SJCRH30 (cell line): Measurements from ENCODE around the gene ANKUB1. TPM values are rescaled to one million over a fixed set of nuclear protein-coding genes. Genes with fewer than 3 reads are reported as not detected.

Source experiments
- DNase-seq, 2 experiments: peaks; one replicate each; pipeline ENCODE4 v3.0.0-alpha.2; 2015 to 2020
- H3K27ac ChIP-seq: fragments of 250-450 bp; sonication (Bioruptor Pico); 2 replicates; pipeline ENCODE4 v1.5.1; 2020; ENCODE audit warnings: mild to moderate bottlenecking, moderate library complexity
- H3K27me3 ChIP-seq: fragments of 250-450 bp; sonication (Bioruptor Pico); 2 replicates; pipeline ENCODE4 v1.5.1; 2020; ENCODE audit warnings: mild to moderate bottlenecking, moderate library complexity
- H3K36me3 ChIP-seq: fragments of 250-450 bp; sonication (Bioruptor Pico); 2 replicates; pipeline ENCODE4 v1.5.1; 2020; ENCODE audit warnings: mild to moderate bottlenecking, moderate library complexity
- H3K4me1 ChIP-seq: fragments of 250-450 bp; sonication (Bioruptor Pico); 2 replicates; pipeline ENCODE4 v1.5.1; 2020; ENCODE audit warnings: mild to moderate bottlenecking, moderate library complexity
- H3K4me3 ChIP-seq: fragments of 250-450 bp; sonication (Bioruptor Pico); 2 replicates; pipeline ENCODE4 v1.5.1; 2020; ENCODE audit warnings: mild to moderate bottlenecking, moderate library complexity
- H3K9me3 ChIP-seq: fragments of 250-450 bp; sonication (Bioruptor Pico); replicated peaks from 2 replicates; pipeline ENCODE4 v1.5.1; 2020; ENCODE audit warnings: mild to moderate bottlenecking, moderate library complexity
- total RNA-seq: library from RNA; depleted of rRNA; stranded (reverse); fragments of >200 nt; shearing (Covaris generic); gene quantifications from 2 replicates; pipeline ENCODE4 v1.2.3, GENCODE V29; 2014

Gene ANKUB1
- total RNA-seq, 1 experiment from 2014 or later: not detected

DNA sequence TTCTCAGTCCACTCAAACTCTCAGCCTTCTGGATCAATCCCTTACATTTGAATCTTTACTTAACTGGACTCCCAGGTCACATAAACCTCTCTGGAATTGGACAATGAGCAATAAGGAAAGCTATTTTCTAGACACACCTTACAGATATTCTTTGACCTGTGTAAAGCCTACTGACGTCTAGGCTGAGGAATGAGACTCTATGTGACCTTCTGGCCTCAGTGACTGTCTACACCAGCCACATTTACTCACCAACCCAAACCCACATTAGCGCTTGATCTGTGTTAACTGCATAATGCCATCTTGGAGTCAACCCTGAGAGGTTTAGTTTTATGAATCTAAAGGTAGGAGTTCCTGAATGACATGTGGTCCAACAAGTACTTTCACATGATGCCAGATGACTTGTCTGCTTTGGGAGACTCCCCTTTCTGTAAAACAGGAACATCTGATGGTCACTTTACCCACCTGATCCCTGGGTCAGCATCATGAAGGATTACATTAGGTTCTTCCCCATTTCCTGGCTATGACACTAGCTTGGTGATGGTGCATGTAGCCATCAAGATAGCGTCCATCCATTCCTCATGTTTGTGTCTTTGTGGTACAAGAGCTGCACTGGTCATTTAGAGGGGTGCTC, 28.7 kb downstream of the ANKUB1 start:
- no peaks in the 10 kb centered on the region for H3K4me1 ChIP-seq
- DNase-seq: no peak
- H3K27me3 ChIP-seq: peaks cover 2% of the 10 kb centered on the region; the same call in 1 of the 2 replicates
- H3K27ac ChIP-seq: no peak overlapping the region
- H3K4me3 ChIP-seq: no peak overlapping the region
- no peaks in the 10 kb centered on the region for H3K9me3 ChIP-seq
- no peaks in the 10 kb centered on the region for H3K36me3 ChIP-seq

DNA sequence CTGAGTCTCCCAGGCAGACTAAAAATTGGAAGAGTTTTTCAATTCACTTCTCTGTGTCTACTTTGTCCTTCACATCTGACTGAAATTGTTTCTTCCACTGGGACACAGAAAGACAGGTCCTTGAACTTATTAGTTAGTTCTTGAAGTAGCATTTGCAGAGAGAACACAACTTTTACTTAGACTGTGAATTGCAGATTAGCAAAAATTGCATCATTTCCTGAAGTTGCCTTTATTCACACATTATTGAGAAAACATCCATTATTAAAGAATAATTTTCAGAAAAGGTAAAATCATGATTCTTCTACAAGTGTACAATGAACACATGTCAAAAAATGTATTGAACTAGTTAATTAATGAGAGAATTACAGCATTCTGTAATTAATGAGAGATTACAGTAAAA, 38.6 kb downstream of the ANKUB1 start:
- H3K36me3 ChIP-seq: peaks cover 11% of the 10 kb centered on the region
- no peaks in the 10 kb centered on the region for H3K9me3 ChIP-seq
- H3K4me3 ChIP-seq: no peak overlapping the region
- H3K27me3 ChIP-seq: 0 out of 2 replicates have a peak, but pooled peaks cover under 1% of the 10 kb centered on the region
- H3K4me1 ChIP-seq: peaks cover 9% of the 10 kb centered on the region
- no peak overlapping the region for H3K27ac ChIP-seq
- DNase-seq: no peak

DNA sequence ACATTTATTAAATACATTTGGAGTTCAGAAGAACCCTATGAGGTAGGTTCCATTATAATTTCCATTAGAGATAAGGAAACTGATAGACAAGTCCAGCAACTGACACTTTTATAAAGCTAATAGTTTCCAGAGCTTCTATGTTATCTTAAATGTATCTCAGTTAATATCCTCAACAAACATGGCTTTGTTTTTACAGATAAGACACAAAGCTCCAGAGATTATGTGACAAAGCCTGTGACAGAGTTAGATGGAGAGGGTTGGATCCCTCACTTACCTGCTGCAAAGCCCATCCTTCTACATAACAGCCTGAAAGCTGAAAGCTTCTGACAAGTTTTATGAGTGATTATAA, 39.6 kb downstream of the ANKUB1 start:
- Histone ChIP-seq H3K4me3 (peak overlapping the region; percentile 85), H3K27ac (no peak overlapping the region), H3K4me1 (peaks cover 9% of the 10 kb centered on the region), H3K27me3 (no peaks in the 10 kb centered on the region), H3K36me3 (peaks cover 17% of the 10 kb centered on the region), H3K9me3 (no peaks in the 10 kb centered on the region)
- no peak for DNase-seq

DNA sequence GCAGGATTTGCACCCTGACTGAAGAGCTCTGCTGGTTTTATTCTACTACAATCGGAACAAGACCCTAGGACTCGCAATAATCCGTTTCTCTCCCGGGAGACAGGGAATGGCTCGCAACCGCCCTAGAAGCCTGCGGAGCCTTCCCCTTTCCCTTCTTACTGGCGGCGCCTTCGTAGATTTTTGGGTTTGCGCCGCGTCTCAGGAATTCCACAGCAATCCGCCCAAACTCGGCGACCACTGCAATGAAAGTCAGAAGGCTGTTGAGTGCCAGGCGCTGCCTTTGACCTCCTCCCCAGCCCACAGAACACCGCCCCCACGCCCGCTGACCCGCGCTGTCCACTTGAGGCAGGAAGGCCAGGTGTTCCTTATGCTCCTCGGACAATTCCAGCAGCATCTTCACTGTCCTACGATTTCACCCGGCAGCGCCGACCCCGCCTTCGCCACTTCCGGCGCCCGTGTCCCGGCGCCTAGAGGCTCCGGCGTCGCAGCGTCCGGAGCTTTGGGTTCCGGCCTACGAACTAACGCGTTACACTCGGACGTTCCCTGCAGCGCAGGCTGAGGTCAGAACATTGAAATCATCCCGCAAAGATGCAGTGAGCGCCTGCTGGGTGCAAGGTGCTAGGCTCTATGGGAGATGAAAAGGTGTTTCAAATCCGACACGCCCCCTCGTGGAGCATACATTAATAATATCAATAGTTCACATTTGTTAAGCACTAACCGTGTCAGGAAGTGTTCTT, 40.1 kb downstream of the ANKUB1 start, which contains the start of gene COMMD2:
COMMD2 (minus strand) TSS at position 439 of the 737 bp plus-strand sequence; CDS start at position 394, 45 bp downstream.
- peaks cover 9% of the 10 kb centered on the region for H3K4me1 ChIP-seq
- no peaks in the 10 kb centered on the region for H3K27me3 ChIP-seq
- peak within 1 kb of the TSS; percentile 85 for H3K4me3 ChIP-seq
- peak within 1 kb of the TSS; percentile 49 for H3K27ac ChIP-seq
- H3K36me3 ChIP-seq: peaks cover 21% of the 10 kb centered on the region
- DNase-seq: peak; percentile 78 to 88
- no peaks in the 10 kb centered on the region for H3K9me3 ChIP-seq

DNA sequence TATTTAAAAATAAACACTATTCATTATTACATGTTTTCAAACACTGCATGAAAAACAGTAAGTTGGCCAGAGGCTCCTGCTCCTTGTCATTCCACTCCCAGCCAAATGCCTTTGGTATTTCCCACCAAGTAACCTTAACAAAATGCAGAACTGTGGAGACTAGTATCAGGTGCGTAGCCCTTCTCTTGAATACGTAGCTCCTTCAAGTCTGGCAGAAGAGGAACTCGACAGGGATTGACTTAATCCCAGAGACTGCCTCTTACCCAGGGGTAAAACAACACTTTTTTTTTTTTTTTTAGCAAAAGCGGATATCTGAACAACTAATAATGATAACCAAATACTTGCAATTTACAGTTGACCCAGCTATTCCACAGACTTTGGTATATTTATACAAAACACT, 40.8 kb downstream of the ANKUB1 start:
- peaks cover 9% of the 10 kb centered on the region for H3K4me1 ChIP-seq
- H3K27me3 ChIP-seq: no peaks in the 10 kb centered on the region
- H3K4me3 ChIP-seq: peak overlapping the region; percentile 85
- H3K9me3 ChIP-seq: no peaks in the 10 kb centered on the region
- H3K27ac ChIP-seq: no peak overlapping the region; the same call in 1 of the 2 replicates
- H3K36me3 ChIP-seq: peaks cover 25% of the 10 kb centered on the region
- DNase-seq: no peak

DNA sequence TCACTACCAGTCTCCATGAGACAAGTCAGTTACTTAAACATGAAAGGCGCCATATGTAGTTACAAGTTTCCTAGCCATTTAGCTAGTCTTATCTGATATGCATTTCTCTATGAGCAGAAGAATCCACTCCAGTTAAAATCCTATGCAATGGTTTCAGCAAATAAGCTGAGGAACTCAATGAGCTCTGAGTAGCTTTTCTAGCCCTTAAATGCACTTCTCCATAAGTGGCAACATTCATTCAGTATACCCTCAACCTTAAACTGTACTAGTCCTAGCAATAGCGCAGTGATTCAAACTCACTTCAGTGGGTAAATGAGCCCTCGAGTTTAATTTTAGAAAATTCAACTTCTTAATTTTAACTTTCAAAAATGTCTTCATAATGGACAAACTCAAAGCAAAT, 47.7 kb downstream of the ANKUB1 start:
- Histone ChIP-seq H3K27ac (no peak overlapping the region), H3K36me3 (peaks cover 38% of the 10 kb centered on the region)
- DNase-seq: no peak

DNA sequence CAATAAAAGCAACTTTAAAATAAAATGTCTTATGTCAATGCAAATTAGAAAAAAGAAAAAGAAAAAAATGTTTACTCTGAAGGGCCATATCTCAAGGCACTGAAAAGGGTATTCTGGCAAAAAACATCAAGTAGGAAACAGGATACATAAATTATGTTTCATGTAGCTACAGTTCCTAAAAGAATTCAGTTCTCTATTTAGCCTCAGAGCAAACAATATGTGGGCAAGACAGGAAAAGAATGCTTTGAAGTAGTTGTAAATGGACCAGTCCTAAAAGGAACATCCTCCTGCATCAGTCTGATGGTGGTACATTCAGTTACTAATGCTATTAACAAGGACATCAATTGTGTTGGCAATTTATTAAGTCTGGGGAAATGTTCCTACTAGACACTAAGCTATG, 48.2 kb downstream of the ANKUB1 start:
- no peak overlapping the region for H3K4me3 ChIP-seq
- no peaks in the 10 kb centered on the region for H3K27me3 ChIP-seq
- no peaks in the 10 kb centered on the region for H3K4me1 ChIP-seq
- H3K27ac ChIP-seq: no peak overlapping the region
- DNase-seq: no peak
- H3K9me3 ChIP-seq: no peaks in the 10 kb centered on the region
- H3K36me3 ChIP-seq: peaks cover 34% of the 10 kb centered on the region

More for the DNA sequence above, 47.7 kb downstream of the ANKUB1 start:
- Histone ChIP-seq H3K4me1 (no peaks in the 10 kb centered on the region), H3K9me3 (no peaks in the 10 kb centered on the region), H3K27me3 (no peaks in the 10 kb centered on the region), H3K4me3 (no peak overlapping the region)

DNA sequence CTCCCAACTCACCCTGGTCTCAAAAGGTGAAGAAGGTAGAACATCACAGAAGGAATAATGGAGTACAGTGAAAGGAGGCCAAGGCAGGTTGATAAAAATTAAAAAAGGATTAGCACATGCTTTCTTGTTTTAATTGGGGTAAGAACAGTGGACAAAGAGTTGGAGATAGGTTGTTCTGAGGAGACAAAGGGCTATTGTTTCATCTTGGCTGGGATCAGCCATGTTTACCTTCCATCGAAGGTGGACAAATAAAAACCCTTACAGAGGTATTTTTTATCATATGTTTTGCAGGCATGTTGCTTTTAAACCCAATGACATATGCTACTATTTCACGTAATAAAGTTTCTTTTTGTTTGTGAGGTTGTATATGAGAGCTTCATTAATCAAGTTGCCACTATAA, 53.0 kb downstream of the ANKUB1 start:
- H3K36me3 ChIP-seq: peaks cover 20% of the 10 kb centered on the region

DNA sequence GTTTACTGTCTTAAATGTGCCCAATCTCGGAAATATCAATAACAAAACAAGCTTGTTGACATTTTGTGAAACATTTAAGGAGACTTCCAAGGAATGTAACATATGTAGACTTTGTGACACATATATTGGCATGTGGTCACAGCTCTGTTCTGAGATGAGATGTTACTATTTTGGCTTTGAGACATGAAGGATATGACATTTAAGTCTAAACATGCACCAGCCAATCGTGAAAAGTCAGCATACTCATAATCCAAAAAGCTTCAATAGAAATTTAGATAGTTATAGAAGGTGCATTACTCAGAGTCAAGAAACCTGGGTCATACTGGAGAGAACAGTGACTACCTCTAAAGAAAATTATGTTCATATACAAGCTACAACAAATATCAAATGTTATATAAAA, 53.5 kb downstream of the ANKUB1 start:
- H3K4me1 ChIP-seq: peaks cover 8% of the 10 kb centered on the region; the same call in 1 of the 2 replicates
- H3K4me3 ChIP-seq: no peak overlapping the region
- no peaks in the 10 kb centered on the region for H3K27me3 ChIP-seq
- DNase-seq: no peak
- no peak overlapping the region for H3K27ac ChIP-seq
- peaks cover 20% of the 10 kb centered on the region for H3K36me3 ChIP-seq
- H3K9me3 ChIP-seq: no peaks in the 10 kb centered on the region

More for the DNA sequence above, 53.0 kb downstream of the ANKUB1 start:
- no peaks in the 10 kb centered on the region for H3K27me3 ChIP-seq
- DNase-seq: no peak
- H3K4me3 ChIP-seq: no peak overlapping the region
- no peaks in the 10 kb centered on the region for H3K9me3 ChIP-seq
- H3K4me1 ChIP-seq: peaks cover 8% of the 10 kb centered on the region; the same call in 1 of the 2 replicates
- no peak overlapping the region for H3K27ac ChIP-seq

DNA sequence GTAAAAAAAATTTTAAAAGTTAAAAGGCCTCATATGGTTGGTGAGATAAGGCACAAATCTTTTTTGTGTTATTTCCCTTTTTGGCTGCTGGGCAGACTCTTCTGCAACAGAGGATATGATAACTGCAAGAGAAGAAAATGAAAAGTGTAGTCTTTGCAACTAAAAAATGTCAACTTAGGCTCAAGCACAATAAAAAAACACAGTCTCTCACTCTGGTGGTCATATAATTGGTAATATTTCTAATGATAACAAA, 55.5 kb downstream of the ANKUB1 start:
- no peak for DNase-seq

DNA sequence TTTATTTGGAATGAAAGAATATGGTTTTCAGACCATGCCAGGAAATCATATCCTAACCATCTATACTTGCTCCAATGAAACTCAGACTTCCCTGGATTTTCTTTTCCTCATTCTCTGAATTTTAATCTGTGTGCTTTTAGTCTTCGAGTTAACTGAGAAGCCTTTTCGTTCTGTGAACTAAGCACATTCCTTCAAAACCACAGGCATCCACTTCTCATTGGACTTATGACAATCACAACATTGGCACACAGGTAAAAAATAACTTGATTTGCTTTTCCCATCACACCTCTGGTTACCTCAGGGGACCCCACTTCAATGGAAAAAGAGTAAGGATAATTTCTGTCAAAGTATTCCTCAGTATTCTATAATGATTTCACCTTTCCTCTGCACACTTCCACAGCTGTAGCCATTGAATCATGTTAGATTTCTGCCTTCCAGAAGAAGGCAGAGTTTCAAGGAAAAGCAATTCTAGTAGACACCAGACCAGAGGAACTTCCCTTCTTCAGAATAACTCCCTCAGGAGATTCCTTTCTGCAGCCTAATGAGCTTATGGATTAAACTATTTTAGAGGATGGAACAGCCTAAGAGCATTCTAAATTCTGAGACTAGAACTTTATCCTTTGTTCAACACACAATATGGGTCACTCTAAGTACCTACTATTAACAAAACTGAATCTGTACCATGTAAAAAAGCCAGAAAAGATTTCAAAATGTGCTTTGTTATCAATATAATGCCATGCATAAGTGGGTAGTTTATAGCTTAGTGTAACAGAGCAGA, 56.0 kb downstream of the ANKUB1 start:
- Histone ChIP-seq H3K4me3 (no peak overlapping the region), H3K27ac (no peak overlapping the region), H3K4me1 (peaks cover 8% of the 10 kb centered on the region; the same call in 1 of the 2 replicates), H3K9me3 (no peaks in the 10 kb centered on the region), H3K36me3 (peaks cover 10% of the 10 kb centered on the region), H3K27me3 (no peaks in the 10 kb centered on the region)
- DNase-seq: peak in 1 of 2 experiments; percentile 12

More for the DNA sequence above, 55.5 kb downstream of the ANKUB1 start:
- Histone ChIP-seq H3K36me3 (peaks cover 12% of the 10 kb centered on the region), H3K27ac (no peak overlapping the region), H3K4me3 (no peak overlapping the region), H3K4me1 (peaks cover 8% of the 10 kb centered on the region; the same call in 1 of the 2 replicates), H3K27me3 (no peaks in the 10 kb centered on the region), H3K9me3 (no peaks in the 10 kb centered on the region)

DNA sequence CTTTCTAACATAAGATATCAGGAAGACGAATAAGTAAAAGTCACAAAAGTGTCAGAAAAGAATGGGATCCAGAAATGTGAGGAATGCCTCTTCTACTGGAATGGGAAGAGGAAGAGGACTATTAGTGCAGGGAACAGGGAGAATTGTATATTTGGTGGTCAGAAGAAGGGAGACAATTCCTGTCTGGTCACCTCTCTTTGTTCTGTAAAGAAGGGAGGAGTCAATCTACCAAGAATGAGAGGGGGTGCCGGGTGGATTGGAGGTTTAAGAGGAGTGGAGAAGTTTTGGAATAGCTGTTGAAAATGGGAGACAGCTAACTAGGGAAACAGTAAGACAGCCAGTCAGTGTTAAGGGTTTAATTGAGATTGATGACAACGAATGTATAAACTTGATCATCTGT, 60.1 kb downstream of the ANKUB1 start:
- Histone ChIP-seq H3K36me3 (no peaks in the 10 kb centered on the region), H3K4me3 (no peak overlapping the region), H3K27ac (no peak overlapping the region), H3K27me3 (no peaks in the 10 kb centered on the region), H3K9me3 (no peaks in the 10 kb centered on the region), H3K4me1 (peaks cover 8% of the 10 kb centered on the region; the same call in 1 of the 2 replicates)
- DNase-seq: no peak

DNA sequence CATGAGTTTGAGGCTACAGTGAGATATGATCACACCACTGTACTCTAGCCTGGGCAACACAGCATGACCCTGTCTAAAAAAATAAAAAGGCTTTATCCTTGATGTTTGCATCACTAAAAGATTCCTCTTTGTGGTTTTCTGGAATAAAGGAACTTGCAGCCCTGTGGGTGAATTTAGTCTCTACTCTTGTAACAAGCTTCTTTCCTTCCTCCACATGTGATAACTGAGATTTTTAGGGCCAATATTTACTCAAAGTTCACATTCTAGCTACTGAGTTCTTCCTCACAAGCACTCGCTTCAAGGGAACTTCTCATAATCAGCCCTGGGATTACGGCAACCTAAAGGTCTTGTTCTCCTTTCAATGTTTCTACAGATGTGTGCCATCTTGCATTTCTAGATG, 64.7 kb downstream of the ANKUB1 start:
- Histone ChIP-seq H3K27me3 (no peaks in the 10 kb centered on the region), H3K36me3 (no peaks in the 10 kb centered on the region), H3K4me3 (no peak overlapping the region), H3K9me3 (no peaks in the 10 kb centered on the region), H3K4me1 (no peaks in the 10 kb centered on the region), H3K27ac (no peak overlapping the region)
- no peak for DNase-seq

DNA sequence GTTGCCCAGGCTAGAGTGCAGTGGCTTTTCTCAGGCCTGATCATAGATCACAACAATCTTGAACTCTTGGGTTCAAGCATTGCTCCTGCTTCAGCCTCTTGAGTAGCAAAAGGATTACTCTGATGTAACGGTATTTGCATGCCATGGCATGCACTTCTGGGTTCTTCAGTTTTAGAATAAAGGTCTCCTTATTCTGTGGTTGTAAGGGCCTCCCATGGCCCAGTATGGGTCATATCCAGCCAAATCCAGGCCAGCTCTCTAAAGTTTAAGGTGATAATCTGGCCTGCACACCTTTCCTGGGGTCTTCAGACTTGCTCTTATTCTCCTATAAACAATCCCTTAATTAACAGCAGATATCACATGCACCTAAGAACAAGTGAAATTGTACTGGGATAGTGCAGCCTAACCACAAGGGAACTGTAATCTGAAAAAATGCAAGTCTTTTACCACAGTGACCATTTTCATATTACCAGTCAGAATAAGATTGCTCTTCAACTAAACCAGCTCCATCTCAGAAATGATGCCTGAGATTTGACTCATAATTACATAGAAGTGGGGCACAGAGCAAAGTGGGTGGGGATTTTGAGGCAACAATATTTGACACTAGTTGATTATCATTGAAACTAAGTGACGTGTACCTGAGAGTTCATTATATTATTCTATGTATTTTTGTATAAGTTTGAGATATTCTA, 65.5 kb downstream of the ANKUB1 start:
- Histone ChIP-seq H3K27me3 (no peaks in the 10 kb centered on the region), H3K36me3 (no peaks in the 10 kb centered on the region), H3K4me1 (no peaks in the 10 kb centered on the region), H3K9me3 (no peaks in the 10 kb centered on the region), H3K4me3 (no peak overlapping the region), H3K27ac (no peak overlapping the region)
- DNase-seq: no peak
